SIG-M5 treated with dmso at 0.1 percent for 504 hours (cell line): ENCODE results near the gene KDM2B.
"Not testable (repeated sequence)": the region's sequence is repeated elsewhere in the genome, so short reads cannot be mapped to it uniquely, and the experiment has no call there.

ENCODE experiments used
- DNase-seq: peaks from one replicate; lab custom pipeline; 2025; ENCODE audit not compliant: unreplicated experiment; lab: John Stamatoyannopoulos, UW

The KDM2B gene

DNA sequence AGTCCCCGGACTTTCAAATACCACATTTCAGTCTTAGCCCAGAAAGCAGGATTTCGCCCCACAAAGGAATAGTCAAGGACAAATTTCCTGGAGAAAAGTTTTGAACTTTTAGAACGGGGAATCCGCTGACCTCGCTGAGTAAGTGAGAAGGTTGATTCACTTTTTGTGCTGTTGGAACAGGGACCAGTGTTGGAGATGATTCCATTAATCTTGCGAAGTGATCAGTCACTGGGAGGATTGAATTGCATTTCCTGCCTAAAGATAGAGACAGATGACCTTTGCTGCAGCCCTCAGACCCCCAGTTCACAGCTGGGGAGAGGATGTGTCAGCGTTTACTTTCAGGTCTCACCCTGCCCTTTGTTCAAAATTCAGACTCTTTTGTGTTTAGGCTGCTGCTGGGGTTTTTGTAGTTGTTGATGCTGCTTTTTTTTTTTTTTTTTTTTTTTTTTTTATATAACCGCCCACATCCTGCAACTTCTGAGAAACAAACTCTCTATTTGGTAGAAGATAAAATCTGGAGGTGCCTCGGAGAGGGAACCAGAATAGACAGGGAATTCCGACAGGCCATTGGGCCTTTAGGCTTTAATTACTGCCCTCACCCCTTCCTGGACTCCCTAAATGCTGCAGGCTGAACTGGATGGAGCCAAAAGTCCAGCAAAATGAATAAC is 9.8 kb upstream of the KDM2B start:
- no peak for DNase-seq

DNA sequence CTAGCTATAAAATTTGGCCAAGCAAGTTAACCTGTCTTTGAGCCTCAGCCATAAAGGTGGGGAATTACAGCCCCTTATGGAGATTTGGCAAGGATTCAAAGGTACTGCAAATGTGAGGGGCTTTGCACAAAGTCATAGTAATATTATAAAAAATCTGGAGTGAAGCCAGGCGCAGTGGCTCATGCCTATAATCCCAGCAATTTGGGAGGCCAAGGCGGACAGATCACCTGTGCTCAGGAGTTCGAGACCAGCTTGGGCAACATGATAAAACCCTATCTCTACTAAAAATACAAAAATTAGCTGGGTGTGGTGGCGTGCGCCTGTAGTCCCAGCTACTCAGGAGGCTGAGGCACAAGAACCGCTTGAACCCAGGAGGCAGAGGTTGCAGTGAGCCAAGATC is 4.1 kb upstream of the KDM2B start:
- not testable (repeated sequence) for DNase-seq

DNA sequence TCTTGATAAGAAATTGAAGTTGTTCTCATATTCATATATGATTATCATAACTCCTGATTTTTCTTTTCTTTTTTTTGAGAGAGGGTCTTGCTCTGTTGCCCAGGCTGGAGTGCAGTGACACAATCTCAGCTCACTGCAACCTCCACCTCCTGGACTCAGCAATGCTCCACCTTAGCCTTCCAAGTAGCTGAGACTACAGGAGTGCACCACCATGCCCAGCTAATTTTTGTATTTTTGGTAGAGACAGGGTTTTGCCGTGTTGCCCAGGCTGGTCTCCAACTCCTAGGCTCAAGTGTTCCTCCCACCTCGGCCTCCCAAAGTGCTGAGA is 2.5 kb upstream of the KDM2B start:
- not testable (repeated sequence) for DNase-seq

DNA sequence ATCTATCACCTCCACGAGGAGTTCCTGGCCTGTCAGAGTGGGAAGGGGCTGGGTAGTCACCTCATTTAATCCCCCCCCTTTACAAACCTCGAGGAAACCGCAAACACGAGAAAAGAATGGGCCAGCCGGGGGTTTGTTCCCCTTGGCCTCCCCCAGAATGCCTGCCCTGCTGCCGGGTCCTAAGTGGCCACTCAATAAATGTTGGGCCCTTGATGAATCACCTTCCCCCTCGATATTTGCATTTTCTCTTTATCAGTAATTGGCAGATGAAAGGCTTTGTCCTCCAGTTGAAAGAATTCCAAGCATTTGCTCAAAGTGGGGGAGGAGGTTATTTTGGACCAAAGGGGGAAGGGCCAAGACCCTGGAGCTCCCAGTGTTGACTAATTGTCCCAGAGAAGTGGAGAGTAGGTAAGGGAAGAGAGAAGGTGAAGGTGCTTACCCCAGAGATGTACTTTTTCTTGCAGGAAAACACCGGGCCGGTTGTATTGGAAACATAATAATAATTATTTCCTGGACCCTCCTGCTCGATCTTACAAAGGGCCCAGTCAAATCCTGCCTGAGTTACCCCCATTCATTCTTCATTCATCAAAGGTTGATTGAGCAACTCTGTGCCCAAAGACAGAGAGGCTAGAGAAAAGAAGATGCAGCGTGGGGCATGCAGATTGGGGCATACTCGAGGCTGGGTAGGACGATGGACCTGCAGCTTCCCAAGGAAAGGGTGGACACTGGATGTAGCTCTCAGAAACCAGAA is 1.9 kb upstream of the KDM2B start:
- no peak for DNase-seq

DNA sequence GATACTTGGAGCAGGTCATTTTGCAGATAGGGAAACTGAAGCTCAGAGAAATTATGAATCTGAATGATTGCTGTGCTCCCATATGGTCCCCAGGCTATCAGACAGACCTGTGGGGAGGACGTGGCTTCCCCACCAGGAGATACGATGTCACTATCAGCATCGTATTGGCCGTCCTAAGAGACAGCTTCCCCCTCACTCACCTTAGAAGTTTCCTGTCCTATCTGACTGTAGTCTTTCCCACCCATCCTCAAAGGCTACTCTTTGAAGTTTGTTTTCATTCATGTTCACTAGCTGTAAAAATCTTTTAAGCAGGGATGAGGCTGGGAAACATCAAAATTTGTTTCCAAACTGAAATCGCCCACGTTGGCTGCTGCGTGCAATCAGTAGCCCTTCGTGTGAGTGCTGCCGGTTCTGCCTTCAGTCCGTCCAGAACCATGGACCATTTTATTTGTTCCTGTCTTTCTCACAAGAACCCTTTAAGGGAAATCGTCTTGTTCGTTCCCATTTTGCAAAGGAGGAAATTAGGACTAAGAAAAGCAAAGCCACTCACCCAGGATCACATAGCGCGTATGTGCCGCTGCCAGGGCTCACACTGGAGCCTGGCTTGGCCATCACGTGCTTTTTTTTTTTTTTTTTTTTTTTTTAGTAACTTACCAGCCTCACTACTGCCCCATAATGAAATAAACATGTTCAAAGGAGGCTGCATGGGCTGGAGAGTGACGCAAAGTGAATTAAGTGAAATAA is 1.0 kb upstream of the KDM2B start:
- DNase-seq: no peak

DNA sequence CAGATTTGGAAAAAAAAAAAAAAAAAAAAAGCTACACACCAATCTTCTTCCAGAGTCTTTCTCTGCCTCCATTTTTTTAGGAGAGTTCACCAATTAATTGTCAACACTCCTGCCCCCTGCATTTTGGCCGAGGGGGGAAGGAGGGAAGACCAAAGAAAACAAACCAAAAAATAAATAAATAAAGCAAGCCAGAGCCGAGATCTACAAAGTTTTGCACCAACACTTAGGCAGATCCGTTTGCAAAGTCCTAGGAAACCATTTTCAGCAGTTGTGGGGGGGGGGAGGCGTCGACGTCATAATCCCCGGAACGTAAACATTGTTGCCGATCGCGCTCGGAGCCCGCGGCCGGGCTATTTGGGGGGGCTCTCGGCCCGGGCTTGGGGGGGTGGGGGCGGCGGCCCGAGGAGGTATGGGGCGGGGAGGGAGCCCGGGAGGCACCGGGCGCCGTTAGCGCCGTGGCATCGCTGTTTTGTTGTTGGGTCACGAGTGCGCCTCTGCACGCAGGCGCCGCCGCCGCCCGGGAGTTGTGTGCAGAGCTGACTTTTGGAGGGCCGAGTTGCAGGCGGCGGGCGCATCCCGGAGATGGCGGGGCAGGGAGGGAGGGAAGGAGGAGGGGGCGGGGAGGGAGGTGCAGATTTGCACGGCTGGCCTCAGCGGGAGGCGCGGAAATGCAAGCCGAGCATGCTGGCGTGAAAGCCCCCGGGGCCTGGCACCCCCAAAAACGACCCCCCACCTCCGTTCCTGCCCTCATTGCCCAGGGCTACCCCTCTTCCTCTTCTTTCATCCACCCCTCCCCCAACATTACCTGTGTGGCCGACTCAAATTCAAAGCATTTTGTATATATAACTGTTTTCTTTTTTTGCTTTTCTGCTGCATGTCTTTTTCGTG is 598 bp downstream of the KDM2B start:
- peak; percentile 76 for DNase-seq

DNA sequence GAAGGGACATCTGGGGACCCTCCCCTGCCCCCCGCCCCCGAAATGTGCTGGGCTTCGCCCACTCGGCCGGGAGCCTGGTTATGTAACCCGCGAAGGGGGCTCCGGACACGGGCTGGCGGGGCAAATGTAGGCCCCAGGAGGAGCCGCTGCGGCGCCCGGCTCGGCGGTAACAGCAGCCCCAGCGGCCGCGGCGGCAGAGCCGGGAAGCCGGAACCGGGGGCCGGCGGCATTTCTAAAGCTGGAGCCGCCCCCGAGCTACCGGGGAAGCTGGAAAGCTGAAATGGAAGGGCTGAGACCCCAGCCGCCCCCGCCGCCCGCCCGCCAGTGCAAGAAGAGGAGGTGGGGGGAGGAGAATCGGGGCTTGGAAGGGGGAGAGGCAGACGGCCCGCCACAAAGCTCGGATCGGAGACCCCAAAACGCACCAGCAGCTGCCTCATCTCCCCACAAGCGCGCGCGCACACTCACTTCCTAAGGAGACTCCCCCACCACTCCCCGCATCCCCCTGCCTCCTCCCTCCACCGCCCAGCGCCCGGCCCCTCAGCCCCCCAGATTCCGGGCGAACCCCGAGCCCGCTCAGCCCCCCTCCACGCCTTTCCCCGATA is 1.5 kb downstream of the KDM2B start:
- no peak for DNase-seq

DNA sequence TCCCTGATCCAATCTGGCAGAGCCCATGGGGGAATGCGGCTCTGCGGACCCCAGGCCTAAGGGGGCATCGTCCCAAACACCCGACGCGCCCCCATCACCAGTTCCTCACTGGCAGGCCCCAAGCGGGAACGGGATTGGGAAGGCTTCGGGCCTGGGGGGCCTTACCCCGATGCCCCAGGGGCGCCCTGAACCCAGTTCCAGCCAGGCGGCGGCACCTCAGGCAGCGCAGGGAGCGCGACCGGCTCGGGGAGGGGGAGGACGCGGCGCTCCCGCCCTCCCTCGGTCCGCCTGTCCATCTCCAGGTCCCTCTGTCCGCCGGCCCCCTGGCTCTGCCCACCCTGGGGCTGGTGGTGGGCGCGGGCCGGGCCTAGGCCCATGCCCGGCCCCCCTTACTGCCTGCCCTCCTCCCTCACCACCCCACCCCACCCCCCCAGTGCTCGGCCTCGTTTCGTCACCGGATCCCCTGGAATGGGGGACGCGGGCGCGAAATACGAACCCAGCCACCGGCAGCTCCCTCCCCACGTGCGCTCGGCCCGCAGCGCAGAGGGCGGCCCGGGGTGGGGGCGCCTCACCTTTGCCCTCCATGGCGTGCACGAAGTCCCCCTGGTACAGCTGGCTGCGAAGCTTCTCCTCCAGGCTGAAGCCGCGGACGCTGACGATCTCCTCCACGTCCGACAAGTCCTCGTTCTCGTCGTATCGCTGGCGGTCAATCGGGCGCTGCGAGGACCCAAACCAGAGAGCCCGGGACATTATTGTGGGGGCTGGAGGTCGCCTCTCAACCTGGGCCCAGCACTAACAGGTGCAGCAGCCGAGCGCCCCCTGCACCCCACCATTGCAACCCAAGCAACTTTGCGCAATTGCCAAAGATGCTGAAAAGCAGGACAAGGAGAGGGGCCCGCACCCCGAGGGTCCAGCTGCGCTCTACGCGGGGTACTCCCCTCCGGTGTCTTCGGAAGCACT is 2.3 kb downstream of the KDM2B start:
- DNase-seq: no peak

DNA sequence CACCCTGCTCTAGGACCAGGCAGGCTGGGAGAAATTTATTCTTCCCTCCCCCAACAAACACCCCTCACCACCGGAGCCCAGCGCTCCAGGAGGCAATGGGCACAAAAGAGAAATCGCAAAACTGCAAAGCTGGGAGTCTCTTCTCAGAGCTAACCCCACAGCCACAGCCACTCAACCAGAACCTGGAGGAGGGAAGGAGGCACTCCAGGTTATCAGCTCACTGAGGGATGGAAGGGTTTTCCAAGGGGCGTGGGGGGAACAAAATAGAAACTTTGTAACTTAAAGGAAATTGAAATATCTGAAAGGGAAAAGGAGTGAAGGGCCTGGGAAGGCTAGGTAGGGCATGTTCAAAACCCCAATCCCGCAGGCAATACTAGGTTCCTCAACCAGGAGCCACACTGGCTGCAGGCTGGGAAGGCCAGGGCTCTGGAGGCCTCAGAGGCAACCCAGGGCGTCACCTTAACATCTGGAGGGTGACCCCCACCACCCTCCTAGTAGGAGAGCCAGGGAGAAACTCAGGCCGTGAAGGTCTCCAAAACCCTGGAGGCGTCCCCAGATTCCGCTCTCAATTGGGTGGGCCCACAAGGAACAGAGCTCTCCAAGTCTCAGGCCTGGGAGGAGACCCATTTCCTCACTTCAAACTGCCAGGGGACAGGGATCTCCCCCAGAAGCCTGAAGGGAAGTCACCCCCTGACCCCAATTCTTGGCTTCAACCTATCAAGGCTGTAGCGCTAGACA is 3.2 kb downstream of the KDM2B start:
- DNase-seq: no peak

DNA sequence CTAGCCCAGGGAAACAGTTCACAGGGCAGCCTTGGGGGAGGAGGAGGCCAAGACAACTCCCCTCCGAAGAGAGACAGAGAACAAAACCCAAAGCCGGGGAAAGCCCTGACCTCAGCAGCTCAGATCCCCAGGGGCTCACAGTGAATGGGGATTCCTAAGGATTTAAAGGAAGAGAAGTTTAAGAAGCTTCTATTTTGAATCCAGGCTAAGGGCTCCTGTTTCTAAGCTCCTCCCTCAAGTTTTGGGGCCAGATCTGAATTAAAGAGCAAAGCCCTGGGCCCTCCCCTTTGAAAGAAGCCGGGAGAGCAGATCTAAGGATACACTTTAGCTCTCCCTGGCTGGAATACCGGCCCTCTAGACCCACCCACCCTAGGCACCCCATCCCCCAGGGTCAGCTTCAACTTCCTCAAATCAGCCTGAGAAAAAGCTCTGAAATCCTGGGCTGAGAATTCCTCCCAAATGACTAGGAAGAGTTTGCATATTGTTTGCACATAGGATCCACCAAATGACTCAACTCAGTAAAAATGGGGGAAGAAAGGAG is 3.9 kb downstream of the KDM2B start:
- DNase-seq: no peak

DNA sequence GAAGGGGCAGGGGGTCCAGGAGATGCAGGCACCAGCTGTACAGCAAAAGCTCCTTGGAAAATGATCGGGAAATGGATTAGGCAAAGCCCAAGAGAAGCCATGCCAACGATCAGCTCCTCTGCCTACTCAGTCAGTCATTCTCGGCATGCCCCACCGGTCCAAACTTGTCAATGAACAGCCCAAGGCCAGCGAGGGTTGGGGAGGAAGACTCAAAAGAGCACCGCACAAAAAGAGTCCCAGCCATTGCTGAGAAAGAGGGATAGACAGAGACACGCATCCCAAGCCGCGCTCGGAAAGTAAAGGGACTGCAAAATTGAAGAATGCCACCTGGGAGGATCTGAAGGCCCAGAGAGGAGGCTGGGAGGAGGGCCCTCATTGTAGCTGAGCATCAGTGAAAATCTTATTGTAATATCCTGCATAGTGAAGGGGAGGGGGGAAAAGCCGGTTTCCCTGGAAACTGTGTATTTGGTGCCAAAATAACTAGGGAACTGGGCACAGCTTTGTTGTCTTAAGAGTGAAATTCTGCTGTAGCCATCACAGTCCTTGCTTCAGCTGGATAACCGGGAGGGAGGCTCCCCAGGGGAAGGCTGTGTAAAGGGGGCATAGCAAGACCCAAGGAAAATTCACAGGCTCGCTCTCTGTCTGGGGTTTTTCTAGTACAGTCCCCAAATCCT is 4.7 kb downstream of the KDM2B start:
- no peak for DNase-seq

DNA sequence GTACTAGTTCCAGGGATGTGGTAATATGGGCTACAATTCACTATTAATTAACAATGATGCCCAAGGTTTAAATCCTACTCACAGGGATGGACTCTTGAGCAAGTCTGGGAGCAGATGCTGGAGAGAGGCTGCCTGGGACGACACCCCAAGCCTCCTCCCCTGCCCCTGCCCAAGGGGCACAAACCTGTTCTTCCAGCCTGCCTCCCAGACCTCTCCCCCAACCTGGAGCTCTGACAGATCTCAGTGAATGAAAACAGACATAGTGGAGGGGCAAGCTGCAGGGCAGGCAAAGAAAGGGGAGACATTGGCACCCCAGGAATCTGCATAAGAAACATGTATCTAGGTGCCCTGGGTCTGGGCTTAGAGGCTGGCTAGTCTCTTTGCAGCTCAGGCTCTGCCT is 5.8 kb downstream of the KDM2B start:
- no peak for DNase-seq

DNA sequence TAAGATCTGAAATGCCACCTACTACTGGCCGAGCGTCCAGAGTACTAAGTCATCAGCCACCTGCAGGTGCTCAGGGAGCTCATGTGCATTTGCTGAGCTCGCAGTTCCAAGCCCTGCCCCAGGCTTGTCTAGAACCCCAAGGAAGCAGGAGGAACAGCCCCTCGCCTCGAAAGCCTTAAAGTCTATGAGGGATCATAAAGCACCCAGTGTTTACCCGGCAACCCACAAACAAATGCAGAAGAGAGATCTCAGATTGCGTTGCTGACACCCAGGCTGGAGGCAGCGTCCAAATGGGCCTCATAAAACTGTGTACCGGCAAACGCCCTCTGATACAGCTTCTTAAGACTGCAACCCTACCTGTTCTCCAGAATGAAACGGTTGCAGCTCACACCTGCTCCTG is 6.8 kb downstream of the KDM2B start:
- DNase-seq: no peak

DNA sequence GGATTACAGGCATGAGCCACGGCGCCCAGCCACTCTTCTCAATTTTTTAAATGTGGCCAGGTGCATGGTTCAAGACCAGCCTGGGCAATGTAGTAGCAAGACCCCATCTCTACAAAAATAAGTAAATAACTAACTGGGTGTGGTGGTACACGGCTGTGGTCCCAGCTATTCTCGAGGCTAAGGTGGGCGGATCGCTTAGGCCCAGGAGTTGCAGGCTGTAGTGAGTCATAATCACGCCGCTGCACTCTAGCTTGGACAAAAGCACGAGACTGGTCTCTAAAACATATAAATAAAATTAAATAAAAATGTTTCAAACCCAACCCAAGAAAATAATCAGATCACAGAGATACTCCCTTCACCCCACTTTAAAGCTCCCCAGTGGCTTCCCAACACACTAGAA is 8.9 kb downstream of the KDM2B start:
- DNase-seq: no peak

DNA sequence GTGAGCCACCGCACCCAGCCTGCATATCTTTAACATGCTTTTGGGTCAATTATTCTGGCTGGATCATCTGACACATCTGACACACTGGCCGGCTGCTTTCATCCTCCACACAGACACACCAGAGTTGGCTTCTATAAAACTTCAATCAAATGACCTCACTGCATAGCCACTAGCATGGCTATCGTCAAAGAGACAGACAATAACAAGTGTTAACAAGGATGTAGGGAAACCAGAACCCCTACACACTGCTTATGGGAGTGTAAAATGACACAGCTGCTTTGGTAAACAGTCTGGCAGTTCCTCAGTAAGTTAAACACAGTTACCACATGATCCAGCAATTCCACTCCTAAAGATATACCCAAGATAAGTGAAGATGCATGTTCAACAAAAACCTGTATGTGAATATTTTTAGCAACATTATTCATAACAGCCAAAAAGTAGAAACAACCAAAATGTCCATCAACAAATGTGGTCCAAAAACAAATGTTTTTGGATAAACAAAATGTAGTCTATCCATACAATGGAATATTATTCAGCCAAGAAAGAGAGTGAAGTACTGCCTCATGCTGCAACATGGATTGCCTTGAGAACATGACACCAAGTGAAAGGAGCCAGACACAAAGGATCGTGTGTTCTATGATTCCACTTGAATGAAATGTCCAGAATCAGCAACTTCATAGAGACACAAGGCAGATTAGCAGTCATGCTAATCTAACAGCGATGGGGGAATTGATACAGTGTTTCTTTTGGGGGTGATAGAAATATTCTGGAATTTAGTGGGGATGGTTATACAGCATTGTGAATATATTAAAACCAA is 10.1 kb downstream of the KDM2B start:
- no peak for DNase-seq

DNA sequence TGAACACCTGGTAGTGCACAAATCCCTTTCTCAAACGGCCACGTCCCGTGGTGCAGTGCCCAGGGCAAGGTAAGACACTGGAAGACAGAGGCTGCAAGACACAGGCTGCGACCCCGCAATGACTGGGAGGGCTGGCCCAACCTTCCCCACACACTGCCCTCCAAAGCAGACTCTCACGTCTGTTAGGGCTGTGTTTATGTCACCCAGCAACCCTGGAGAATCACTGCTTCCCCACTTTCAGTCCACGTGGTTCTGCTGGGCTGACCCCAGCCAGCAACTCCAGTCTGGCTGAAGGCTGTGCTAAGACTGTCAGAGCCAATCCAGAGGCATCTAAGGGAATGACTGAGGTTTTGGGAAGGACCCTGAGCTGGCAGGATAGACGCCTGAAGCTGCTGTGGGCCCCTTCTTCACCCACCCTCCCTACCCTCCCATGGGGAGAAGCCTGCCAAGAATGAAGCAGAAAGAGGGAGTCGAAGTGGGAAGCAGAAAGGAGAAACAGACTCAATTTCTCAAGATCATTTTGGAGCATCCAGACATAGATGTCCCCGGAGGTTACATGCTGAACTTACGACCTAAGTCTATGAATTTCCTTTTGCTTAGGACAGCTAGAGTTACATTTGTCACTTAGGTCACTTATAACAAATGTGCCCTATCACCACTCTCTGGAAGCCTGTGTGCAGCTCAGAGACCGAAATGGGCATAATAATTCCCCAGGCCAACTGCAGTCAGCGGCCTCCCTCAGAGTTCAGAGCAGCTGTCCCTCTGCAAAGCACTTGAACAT is 11.7 kb downstream of the KDM2B start:
- DNase-seq: no peak

DNA sequence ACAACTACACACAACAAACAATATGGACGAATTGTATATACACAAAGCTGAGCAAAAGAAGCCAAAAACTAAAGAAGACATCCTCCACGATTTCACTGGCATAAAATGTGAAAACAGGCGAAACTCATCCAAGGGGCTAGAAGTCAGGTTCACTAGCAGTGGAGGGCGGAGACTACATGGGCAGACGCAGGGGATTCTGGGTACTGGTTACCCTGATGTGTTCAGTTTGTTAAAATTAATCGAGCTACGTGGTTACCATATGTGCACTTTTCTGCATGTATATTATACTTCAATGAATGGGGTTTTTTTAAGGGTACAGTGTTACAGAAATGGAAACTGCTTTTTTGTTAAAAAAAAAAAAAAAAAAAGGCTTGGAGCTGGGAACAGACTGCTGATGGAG is 12.3 kb downstream of the KDM2B start:
- DNase-seq: no peak
